ENCODE measurements around the gene SSTR3. TPM values are rescaled to one million over a fixed set of nuclear protein-coding genes. Genes with fewer than 3 reads are reported as not detected.

SSTR3 gene
- total RNA-seq, 1 experiment from 2014 or later = 0.22 TPM

Other genes starting within 250 kb of the SSTR3 start
- 24.4 to 33.3 TPM (median 32.8 TPM) in 3 replicates for gene TST, start 193.0 kb downstream of the SSTR3 start, total RNA-seq (2021)
- 86.6 to 101 TPM (median 98.7 TPM) in 3 replicates for gene MPST, start 192.7 kb downstream of the SSTR3 start, total RNA-seq (2021)
- 29.4 to 36.3 TPM (median 31.5 TPM) in 3 replicates for gene KCTD17, start 160.7 kb downstream of the SSTR3 start, total RNA-seq (2021)
- gene TMPRSS6, start 102.8 kb downstream of the SSTR3 start, total RNA-seq (2021) = 0.11 to 0.14 TPM in 2 of 3 replicates, not detected in the other
- 0.92 to 1.4 TPM (median 1.1 TPM) in 3 replicates for gene IL2RB, start 62.6 kb downstream of the SSTR3 start, total RNA-seq (2021)
- 5.7 to 6.4 TPM (median 5.9 TPM) in 3 replicates for gene C1QTNF6, start 24.2 kb downstream of the SSTR3 start, total RNA-seq (2021)
- gene RAC2, start 31.8 kb upstream of the SSTR3 start, total RNA-seq (2021) = 3.6 to 4.9 TPM (median 4.9 TPM) in 3 replicates
- gene CYTH4, start 70.0 kb upstream of the SSTR3 start, total RNA-seq (2021) = 0.11 to 0.16 TPM (median 0.15 TPM) in 3 replicates
- gene ELFN2, start 215.0 kb upstream of the SSTR3 start, total RNA-seq (2021) = 0.87 to 1.8 TPM (median 1.5 TPM) in 3 replicates

Measured in WTC11 (cell line).